K562 (cell line): ENCODE results near the gene TACC3. TPM values are rescaled to one million over a fixed set of nuclear protein-coding genes. Genes with fewer than 3 reads are reported as not detected.

Experiments
- COPS2 ChIP-seq: fragments of 450-650 bp; conservative IDR thresholded peaks from 2 replicates; pipeline ENCODE4 v1.6.1; 2016; ENCODE audit warnings: mild to moderate bottlenecking, moderate library complexity
- DDX20 ChIP-seq: fragments of 450-650 bp; IDR thresholded peaks from 2 replicates; pipeline ENCODE4 v1.6.1; 2016; ENCODE audit warnings: missing genetic modification characterization, low read depth, mild to moderate bottlenecking, missing compliant biosample characterization, moderate library complexity
- DIDO1 ChIP-seq: fragments of 450-650 bp; IDR thresholded peaks from 2 replicates; pipeline ENCODE4 v1.6.1; 2016; ENCODE audit warnings: low read depth, missing biosample characterization, missing genetic modification characterization
- ETV1 ChIP-seq: fragments of 450-650 bp; conservative IDR thresholded peaks from 2 replicates; pipeline ENCODE4 v1.6.1; 2016; ENCODE audit warnings: missing genetic modification characterization, control low read depth, low read depth, missing compliant biosample characterization
- GABPA ChIP-seq: fragments of 200-800 bp; sonication (Bioruptor generic); conservative IDR thresholded peaks from 2 replicates; pipeline ENCODE4 v1.6.1; 2016; ENCODE audit warnings: low read depth, missing genetic modification characterization, missing compliant biosample characterization
- RBM34 ChIP-seq: fragments of 200-400 bp; formaldehyde crosslinking; IDR thresholded peaks from 2 replicates; pipeline ENCODE4 v1.6.1; 2018; ENCODE audit warnings: low read length, borderline replicate concordance; ENCODE audit not compliant: insufficient read depth
- RHOXF2B ChIP-seq: fragments of 250-450 bp; sonication (Bioruptor Pico); conservative IDR thresholded peaks from 2 replicates; pipeline ENCODE4 v1.5.1; 2021
- SP2 ChIP-seq: IDR thresholded peaks from 2 replicates; pipeline ENCODE4 v1.6.1; 2011; ENCODE audit warnings: mild to moderate bottlenecking, low read depth, low read length, moderate library complexity; ENCODE audit not compliant: poor library complexity, severe bottlenecking; ENCODE audit errors: extremely low read depth
- ZNF75A ChIP-seq: fragments of 450-650 bp; formaldehyde crosslinking; IDR thresholded peaks from 2 replicates; pipeline ENCODE4 v1.4.0; 2020; ENCODE audit warnings: mild to moderate bottlenecking
- ZSCAN29 ChIP-seq: fragments of 450-650 bp; IDR thresholded peaks from 2 replicates; pipeline ENCODE4 v1.6.1; 2017
- polyA plus RNA-seq, 8 experiments: library from polyadenylated mRNA; depleted of rRNA in 4 of 8; stranded (reverse) in 5 of 8; unstranded in 3 of 8; fragments of >200 nt; fragmentation: Nextera tagmentation in 2 of 8; fragmentation: Illumina TruSeq in 1 of 8; extraction: Ambion mirVana in 2 of 8; extraction: Trizol in 1 of 8; gene quantifications; 2 replicates each; pipeline versions ENCODE4 v1.2.1 to v1.2.3, GENCODE V29; 2011 to 2014; ENCODE audit warnings: inconsistent platforms in 1 of 8, missing spikeins in 1 of 8
- total RNA-seq, 7 experiments: library from RNA; depleted of rRNA in 6 of 7; stranded (reverse); fragments of >200 nt in 6 of 7; fragmentation: Illumina TruSeq in 2 of 7; extraction: Trizol in 2 of 7; gene quantifications; 2 replicates each; pipeline versions ENCODE4 v1.2.1 to v1.2.3, GENCODE V29; 2011 to 2021; ENCODE audit warnings: low replicate concordance in 1 of 7
- TF ChIP-seq, protein P1 (sequence below): fragments of 250-450 bp; sonication (Bioruptor Pico); IDR thresholded peaks from 2 replicates; pipeline ENCODE4 v1.4.0; 2020; ENCODE audit warnings: mild to moderate bottlenecking, moderate library complexity
- TF ChIP-seq, protein P2 (sequence below): fragments of 250-450 bp; sonication (Bioruptor Pico); IDR thresholded peaks from 2 replicates; pipeline ENCODE4 v1.8.0; 2022; ENCODE audit warnings: moderate library complexity, mild to moderate bottlenecking, inconsistent platforms
- TF ChIP-seq, protein P3 (sequence below): fragments of 450-650 bp; formaldehyde crosslinking; IDR thresholded peaks from 2 replicates; pipeline ENCODE4 v1.4.0; 2020; ENCODE audit warnings: mild to moderate bottlenecking, moderate library complexity
- TF ChIP-seq, protein P4 (sequence below): sonication (generic); formaldehyde crosslinking; IDR thresholded peaks from 2 replicates; pipeline ENCODE4 v1.8.0; 2022; ENCODE audit warnings: mild to moderate bottlenecking, missing genetic modification reagents
- TF ChIP-seq, protein P5 (sequence below): sonication (generic); formaldehyde crosslinking; IDR thresholded peaks from 2 replicates; pipeline ENCODE4 v1.8.0; 2023; ENCODE audit warnings: mild to moderate bottlenecking, missing genetic modification reagents
- TF ChIP-seq, protein P6 (sequence below): fragments of 450-650 bp; IDR thresholded peaks from 2 replicates; pipeline ENCODE4 v1.6.1; 2014; ENCODE audit warnings: low read depth, mild to moderate bottlenecking, moderate library complexity, borderline replicate concordance

TACC3 gene
- total and polyA plus RNA-seq, 9 of the 15 experiments (the other 6 are each of a cell fraction or from before 2014, with no cell fraction given): 1.9 to 122 (median 55.6) TPM

DNA sequence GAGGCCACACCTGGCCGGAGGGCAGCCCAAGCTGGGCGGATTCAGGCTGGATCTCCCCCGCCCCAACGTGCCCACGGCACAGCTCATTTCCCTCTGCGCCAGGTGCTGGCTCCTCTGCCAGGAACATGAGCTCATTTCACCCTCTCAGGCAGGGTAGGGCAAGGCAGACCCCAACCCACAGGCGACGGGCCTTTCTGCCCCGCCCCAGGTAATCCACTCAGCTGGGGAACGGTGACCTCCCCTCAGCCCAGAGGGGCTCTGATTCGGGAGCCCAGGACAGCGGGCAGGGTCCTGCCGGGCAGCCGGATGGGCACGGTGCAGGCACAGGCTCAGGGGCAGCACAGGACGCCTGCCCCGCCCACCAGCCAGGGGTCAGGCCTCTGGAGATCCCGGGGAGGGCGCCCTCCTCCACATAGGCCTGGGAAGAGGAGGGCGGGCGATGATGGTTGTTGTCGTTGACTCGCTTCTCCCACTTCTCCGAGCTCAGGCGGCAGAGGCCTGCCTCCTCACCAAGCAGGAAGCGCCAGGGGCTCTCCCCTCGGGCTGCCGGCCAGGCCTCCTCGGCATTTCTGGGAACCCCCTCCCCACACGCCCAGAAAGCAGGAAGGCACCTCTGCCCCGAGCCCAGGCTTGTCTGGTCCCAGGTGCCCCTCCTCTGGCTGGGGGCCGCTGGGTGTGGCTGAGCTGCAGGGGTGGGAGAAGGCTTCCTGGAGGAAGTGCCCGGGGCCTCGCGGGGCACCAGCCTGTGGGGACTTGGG is 31.1 kb downstream of the TACC3 start (continued):
- TF ChIP-seq, protein P1, sequence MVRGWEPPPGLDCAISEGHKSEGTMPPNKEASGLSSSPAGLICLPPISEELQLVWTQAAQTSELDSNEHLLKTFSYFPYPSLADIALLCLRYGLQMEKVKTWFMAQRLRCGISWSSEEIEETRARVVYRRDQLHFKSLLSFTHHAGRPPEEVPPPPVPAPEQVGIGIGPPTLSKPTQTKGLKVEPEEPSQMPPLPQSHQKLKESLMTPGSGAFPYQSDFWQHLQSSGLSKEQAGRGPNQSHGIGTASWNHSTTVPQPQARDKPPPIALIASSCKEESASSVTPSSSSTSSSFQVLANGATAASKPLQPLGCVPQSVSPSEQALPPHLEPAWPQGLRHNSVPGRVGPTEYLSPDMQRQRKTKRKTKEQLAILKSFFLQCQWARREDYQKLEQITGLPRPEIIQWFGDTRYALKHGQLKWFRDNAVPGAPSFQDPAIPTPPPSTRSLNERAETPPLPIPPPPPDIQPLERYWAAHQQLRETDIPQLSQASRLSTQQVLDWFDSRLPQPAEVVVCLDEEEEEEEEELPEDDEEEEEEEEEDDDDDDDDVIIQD (CRISPR knock-in tag): no peak
- TF ChIP-seq SP2: no peak
- no peak for TF ChIP-seq DDX20 (tag)
- TF ChIP-seq GABPA: no peak
- TF ChIP-seq ETV1 (tag): no peak
- TF ChIP-seq COPS2: no peak
- TF ChIP-seq RHOXF2B (CRISPR knock-in tag): no peak
- TF ChIP-seq ZNF75A: 0 out of 2 replicates have a peak, but pooled peaks have one; percentile 26
- no peak for TF ChIP-seq DIDO1 (tag)
- TF ChIP-seq, protein P2, sequence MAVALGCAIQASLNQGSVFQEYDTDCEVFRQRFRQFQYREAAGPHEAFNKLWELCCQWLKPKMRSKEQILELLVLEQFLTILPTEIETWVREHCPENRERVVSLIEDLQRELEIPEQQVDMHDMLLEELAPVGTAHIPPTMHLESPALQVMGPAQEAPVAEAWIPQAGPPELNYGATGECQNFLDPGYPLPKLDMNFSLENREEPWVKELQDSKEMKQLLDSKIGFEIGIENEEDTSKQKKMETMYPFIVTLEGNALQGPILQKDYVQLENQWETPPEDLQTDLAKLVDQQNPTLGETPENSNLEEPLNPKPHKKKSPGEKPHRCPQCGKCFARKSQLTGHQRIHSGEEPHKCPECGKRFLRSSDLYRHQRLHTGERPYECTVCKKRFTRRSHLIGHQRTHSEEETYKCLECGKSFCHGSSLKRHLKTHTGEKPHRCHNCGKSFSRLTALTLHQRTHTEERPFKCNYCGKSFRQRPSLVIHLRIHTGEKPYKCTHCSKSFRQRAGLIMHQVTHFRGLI (CRISPR knock-in tag): no peak
- TF ChIP-seq, protein P3, sequence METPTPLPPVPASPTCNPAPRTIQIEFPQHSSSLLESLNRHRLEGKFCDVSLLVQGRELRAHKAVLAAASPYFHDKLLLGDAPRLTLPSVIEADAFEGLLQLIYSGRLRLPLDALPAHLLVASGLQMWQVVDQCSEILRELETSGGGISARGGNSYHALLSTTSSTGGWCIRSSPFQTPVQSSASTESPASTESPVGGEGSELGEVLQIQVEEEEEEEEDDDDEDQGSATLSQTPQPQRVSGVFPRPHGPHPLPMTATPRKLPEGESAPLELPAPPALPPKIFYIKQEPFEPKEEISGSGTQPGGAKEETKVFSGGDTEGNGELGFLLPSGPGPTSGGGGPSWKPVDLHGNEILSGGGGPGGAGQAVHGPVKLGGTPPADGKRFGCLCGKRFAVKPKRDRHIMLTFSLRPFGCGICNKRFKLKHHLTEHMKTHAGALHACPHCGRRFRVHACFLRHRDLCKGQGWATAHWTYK (CRISPR knock-in tag): no peak
- TF ChIP-seq, protein P4, sequence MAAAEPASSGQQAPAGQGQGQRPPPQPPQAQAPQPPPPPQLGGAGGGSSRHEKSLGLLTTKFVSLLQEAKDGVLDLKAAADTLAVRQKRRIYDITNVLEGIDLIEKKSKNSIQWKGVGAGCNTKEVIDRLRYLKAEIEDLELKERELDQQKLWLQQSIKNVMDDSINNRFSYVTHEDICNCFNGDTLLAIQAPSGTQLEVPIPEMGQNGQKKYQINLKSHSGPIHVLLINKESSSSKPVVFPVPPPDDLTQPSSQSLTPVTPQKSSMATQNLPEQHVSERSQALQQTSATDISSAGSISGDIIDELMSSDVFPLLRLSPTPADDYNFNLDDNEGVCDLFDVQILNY (CRISPR knock-in tag): no peak
- TF ChIP-seq, protein P5, sequence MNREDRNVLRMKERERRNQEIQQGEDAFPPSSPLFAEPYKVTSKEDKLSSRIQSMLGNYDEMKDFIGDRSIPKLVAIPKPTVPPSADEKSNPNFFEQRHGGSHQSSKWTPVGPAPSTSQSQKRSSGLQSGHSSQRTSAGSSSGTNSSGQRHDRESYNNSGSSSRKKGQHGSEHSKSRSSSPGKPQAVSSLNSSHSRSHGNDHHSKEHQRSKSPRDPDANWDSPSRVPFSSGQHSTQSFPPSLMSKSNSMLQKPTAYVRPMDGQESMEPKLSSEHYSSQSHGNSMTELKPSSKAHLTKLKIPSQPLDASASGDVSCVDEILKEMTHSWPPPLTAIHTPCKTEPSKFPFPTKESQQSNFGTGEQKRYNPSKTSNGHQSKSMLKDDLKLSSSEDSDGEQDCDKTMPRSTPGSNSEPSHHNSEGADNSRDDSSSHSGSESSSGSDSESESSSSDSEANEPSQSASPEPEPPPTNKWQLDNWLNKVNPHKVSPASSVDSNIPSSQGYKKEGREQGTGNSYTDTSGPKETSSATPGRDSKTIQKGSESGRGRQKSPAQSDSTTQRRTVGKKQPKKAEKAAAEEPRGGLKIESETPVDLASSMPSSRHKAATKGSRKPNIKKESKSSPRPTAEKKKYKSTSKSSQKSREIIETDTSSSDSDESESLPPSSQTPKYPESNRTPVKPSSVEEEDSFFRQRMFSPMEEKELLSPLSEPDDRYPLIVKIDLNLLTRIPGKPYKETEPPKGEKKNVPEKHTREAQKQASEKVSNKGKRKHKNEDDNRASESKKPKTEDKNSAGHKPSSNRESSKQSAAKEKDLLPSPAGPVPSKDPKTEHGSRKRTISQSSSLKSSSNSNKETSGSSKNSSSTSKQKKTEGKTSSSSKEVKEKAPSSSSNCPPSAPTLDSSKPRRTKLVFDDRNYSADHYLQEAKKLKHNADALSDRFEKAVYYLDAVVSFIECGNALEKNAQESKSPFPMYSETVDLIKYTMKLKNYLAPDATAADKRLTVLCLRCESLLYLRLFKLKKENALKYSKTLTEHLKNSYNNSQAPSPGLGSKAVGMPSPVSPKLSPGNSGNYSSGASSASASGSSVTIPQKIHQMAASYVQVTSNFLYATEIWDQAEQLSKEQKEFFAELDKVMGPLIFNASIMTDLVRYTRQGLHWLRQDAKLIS (CRISPR knock-in tag): no peak
- TF ChIP-seq RBM34: no peak
- TF ChIP-seq, protein P6, sequence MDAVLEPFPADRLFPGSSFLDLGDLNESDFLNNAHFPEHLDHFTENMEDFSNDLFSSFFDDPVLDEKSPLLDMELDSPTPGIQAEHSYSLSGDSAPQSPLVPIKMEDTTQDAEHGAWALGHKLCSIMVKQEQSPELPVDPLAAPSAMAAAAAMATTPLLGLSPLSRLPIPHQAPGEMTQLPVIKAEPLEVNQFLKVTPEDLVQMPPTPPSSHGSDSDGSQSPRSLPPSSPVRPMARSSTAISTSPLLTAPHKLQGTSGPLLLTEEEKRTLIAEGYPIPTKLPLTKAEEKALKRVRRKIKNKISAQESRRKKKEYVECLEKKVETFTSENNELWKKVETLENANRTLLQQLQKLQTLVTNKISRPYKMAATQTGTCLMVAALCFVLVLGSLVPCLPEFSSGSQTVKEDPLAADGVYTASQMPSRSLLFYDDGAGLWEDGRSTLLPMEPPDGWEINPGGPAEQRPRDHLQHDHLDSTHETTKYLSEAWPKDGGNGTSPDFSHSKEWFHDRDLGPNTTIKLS: no peak
- no peak for TF ChIP-seq ZSCAN29
